ENCODE results near the gene TANC1. TPM values are rescaled to one million over a fixed set of nuclear protein-coding genes. Genes with fewer than 3 reads are reported as not detected.

The TANC1 gene
- total RNA-seq, 1 experiment from 2014 or later = 18.6 TPM

- no peak for DNase-seq (ENCODE audit: low spot score)
Observed at GRCh38 chr2:159192371-159192918, 224.0 kb downstream of the TANC1 start.

DNA sequence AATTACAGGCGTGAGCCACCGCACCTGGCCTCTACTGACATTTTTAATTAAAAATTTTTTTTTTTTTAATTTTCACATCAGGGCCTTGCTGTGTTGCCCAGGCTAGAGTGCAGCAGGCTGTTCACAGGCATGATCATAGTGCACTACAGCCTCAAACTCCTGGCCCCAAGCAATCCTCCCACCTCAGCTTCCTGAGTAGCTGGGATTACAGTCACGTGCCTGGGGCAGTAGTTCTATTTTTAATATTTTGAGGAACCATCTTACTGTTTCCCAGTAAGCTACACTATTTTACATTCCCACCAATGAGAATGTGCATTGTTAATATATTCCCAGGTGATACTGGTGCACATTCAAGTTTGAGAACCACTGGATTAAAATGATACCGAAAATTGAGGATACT, 225.4 kb downstream of the TANC1 start:
- no peak for DNase-seq (ENCODE audit: low spot score)

DNA sequence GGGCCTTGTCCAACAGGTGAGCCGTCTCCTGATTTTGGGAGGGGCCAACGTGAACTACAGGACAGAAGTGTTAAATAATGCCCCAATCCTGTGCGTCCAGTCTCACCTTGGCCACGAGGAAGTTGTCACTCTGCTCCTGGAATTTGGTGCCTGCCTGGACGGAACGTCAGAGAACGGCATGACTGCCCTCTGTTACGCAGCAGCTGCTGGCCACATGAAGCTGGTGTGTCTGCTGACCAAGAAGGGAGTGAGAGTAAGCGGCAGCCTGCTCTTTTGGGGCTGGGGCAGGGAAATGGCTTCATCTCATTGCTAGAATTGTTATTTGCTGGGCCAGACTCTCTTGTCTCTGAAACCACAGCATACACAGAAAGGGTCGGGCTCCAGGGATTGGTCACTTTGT, 225.8 kb downstream of the TANC1 start:
- no peak for DNase-seq (ENCODE audit: low spot score)

GRCh38 chr2:159195697-159196096, 227.3 kb downstream of the TANC1 start:
- no peak for DNase-seq (ENCODE audit: low spot score)

GRCh38 chr2:159196393-159196925, 228.0 kb downstream of the TANC1 start:
- DNase-seq (ENCODE audit: low spot score) = no peak

- no peak for DNase-seq (ENCODE audit: low spot score)
Observed at GRCh38 chr2:159199236-159199635, 230.8 kb downstream of the TANC1 start.

GRCh38 chr2:159199761-159200465, 231.5 kb downstream of the TANC1 start:
- no peak for DNase-seq (ENCODE audit: low spot score)

GRCh38 chr2:159200498-159200897, 232.1 kb downstream of the TANC1 start:
- no peak for DNase-seq (ENCODE audit: low spot score)

- no peak for DNase-seq (ENCODE audit: low spot score)
Observed at GRCh38 chr2:159201360-159202063, 233.1 kb downstream of the TANC1 start.

DNA sequence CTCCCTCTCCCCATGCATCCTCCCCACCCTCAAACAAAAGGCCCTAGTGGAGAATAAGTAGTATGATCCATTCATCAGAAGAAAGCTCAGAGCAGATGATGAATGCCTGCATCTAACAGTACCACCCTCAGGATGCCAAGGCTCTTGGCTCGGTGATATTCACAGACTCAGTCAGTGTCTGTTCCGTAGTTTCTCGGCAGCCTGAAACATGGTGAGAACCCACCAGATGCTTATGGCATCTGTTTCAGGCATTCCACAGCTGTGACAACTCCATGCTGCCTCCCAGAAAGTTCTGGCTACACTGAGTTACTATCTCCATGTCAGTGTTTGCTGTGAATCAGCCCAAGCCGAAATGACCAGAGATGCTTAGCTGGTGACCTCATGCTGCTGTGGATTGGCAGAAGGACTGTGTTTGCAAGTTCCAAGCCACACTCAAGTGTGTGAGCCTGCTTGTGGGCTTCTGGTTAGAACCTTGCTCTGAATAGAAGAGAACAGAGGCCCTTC, 234.2 kb downstream of the TANC1 start:
- DNase-seq (ENCODE audit: low spot score) = no peak

DNA sequence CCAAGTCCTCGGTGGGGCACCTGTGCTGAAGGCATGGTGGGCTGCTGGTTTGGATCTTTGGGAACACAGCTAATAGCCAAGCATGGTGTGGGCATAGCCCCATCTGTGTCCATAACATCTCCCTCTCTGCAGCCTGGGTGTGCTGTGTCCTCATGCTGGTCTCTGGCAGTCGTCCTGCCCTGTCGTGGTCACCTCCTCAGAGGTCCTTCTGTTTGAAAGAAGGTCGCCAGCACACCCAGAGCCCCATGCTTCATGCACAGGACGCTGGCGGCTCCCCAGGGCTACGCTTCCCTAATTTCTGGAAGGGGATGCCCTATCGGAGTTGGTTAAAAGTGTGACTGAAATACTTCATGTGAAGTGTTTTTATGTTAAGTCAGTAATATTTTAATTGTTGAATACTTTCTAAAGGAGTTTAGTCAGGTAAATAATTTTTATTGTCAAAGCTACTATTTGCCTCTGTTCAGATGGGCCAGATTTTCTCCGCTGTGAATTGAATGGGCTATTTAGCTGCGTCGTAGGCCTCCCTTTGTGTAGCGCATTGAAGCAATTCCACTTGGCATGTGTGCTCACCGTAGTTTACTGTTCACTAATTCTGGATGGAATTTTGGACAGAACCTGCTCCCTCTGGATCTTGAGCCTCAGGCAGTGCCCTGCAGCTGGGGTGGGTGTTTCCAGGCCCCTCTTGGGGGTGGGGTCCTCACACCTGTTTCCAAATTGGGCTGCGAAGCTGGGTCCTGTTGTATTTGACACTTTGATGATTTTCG, 236.1 kb downstream of the TANC1 start:
- DNase-seq (ENCODE audit: low spot score) = no peak

GRCh38 chr2:159206736-159207380, 238.4 kb downstream of the TANC1 start:
- no peak for DNase-seq (ENCODE audit: low spot score)

DNA sequence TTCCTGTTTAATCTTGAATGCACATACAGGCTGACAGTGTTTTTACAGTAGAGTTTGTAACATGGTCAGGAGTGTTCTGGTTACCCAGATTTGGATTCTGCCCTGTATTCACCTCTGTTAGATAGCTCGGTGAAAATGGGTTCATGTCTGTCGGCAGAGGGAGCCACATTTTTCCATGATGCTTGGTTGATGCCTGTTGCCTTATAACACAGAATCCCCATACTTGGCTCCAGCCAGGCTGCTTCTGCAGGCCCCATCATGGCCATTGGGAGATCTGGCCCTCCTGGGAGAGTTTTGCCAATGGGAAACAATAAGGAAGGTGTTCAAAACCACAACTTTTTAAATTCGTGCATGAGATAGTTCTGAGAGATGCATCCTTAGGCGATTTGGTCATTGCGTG, 240.0 kb downstream of the TANC1 start:
- DNase-seq (ENCODE audit: low spot score) = no peak

GRCh38 chr2:159209341-159210306, 241.2 kb downstream of the TANC1 start:
- no peak for DNase-seq (ENCODE audit: low spot score)

GRCh38 chr2:159211447-159212396, 243.3 kb downstream of the TANC1 start:
- DNase-seq (ENCODE audit: low spot score) = no peak

DNA sequence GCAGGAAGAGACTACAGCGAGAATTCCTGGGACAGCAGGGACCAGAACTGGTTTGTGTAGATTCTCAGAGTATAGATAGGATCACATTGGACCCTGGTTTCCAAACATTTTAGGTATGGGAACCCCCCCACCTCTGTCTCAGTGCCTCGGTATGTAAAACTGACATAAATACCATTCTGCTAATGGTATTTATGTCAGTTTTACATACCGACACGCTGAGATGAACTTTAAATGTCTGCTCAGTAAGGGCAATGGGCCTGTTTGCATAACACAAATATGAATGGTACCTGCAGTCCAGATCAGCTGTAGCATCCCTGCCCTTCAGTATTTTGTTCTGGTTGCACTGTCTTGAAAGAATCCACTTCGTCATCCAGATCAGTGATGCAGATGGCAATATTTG, 244.9 kb downstream of the TANC1 start:
- no peak for DNase-seq (ENCODE audit: low spot score)

DNA sequence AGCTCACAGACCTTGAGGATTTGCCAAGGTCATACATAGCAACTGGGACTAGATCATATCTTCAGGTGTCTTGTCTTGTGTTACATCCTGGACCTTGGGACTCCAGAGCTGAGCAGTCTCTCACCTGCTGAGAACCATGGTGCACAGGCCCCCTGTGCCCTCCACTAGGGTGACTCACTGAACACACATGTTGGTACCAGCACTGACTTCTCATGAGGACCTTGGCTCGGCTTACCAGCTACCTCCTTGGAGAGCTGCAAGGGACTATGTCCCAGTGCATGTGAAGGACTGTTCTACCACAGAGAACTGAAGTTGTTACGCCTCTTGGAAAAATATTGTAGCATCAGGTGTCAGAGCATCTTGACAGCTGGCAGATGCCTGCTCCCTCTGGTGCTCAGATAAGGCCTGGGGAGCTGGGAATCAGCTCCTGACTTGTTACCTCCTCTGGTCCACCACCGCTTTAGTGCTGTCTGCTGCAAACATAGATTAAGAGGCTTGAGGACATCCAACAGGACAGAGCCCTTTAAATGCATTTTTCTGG, 246.0 kb downstream of the TANC1 start:
- DNase-seq (ENCODE audit: low spot score) = no peak

DNA sequence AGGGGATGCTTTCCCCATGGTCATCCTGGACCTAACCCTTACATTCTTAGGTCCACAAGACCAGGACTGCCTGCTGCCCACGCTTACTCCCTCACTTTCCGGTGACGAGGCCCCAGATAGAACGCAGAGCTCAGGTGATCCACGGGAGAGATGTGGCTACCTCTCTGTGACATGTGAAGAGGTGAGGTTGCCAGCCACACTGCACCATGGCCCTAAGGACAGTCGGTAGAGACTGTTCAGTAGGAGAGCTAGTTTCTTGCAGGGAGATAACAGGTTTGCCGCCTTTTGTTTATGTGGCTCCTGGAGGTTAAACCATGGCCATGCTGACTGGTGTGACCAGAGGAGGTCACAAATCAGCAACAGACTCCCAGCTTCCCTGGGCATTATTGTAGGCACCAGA, 246.7 kb downstream of the TANC1 start:
- DNase-seq (ENCODE audit: low spot score) = no peak

- DNase-seq (ENCODE audit: low spot score) = no peak
Observed at GRCh38 chr2:159217676-159218075, 249.2 kb downstream of the TANC1 start.

Data from HT-29 (cell line).